HUES48 (cell line): Measurements from ENCODE around the gene CHD6.

ENCODE experiments used
- H3K27ac ChIP-seq: one replicate; pipeline ENCODE4 v1.7.0; 2013; ENCODE audit warnings: low read depth, low read length, inconsistent platforms
- H3K27me3 ChIP-seq: 2 replicates; pipeline ENCODE4 v1.6.1; 2013; ENCODE audit warnings: mild to moderate bottlenecking, low read length; ENCODE audit not compliant: control insufficient read depth, insufficient read depth
- H3K36me3 ChIP-seq: 2 replicates; pipeline ENCODE4 v1.6.1; 2013; ENCODE audit warnings: low read length; ENCODE audit not compliant: control insufficient read depth, insufficient read depth
- H3K4me1 ChIP-seq: 2 replicates; pipeline ENCODE4 v1.6.1; 2013; ENCODE audit warnings: mild to moderate bottlenecking, low read length; ENCODE audit not compliant: control insufficient read depth, insufficient read depth
- H3K4me3 ChIP-seq: 2 replicates; pipeline ENCODE4 v1.5.1; 2013; ENCODE audit warnings: mild to moderate bottlenecking, low read depth, low read length
- H3K9ac ChIP-seq: 2 replicates; pipeline ENCODE4 v1.6.1; 2013; ENCODE audit warnings: mild to moderate bottlenecking, low read depth, low read length, moderate library complexity
- H3K9me3 ChIP-seq: 2 replicates; pipeline ENCODE4 v1.6.1; 2013; ENCODE audit warnings: low read length; ENCODE audit not compliant: control insufficient read depth, insufficient read depth

Gene CHD6

GRCh38 chr20:41424011-41424410 is 194.2 kb downstream of the CHD6 start:
- Histone ChIP-seq H3K9me3 (no peaks in the 10 kb centered on the region), H3K9ac (no peak overlapping the region), H3K27me3 (no peaks in the 10 kb centered on the region), H3K4me1 (no peaks in the 10 kb centered on the region), H3K4me3 (no peak overlapping the region), H3K27ac (no peak overlapping the region), H3K36me3 (peaks cover 92% of the 10 kb centered on the region)

- H3K4me1 ChIP-seq, result no peaks in the 10 kb centered on the region
- H3K27me3 ChIP-seq, result no peaks in the 10 kb centered on the region
- no peaks in the 10 kb centered on the region for H3K9me3 ChIP-seq
- H3K36me3 ChIP-seq, result peaks cover 92% of the 10 kb centered on the region
- no peak overlapping the region for H3K4me3 ChIP-seq
- H3K9ac ChIP-seq, result no peak overlapping the region
- H3K27ac ChIP-seq, result no peak overlapping the region
These were observed 195.2 kb downstream of the CHD6 start for GRCh38 chr20:41422953-41423352.

- no peaks in the 10 kb centered on the region for H3K27me3 ChIP-seq
- H3K27ac ChIP-seq, result no peak overlapping the region
- peaks cover 95% of the 10 kb centered on the region for H3K36me3 ChIP-seq
- no peaks in the 10 kb centered on the region for H3K4me1 ChIP-seq
- no peaks in the 10 kb centered on the region for H3K9me3 ChIP-seq
- H3K9ac ChIP-seq, result no peak overlapping the region
- H3K4me3 ChIP-seq, result no peak overlapping the region
These were observed 199.4 kb downstream of the CHD6 start for GRCh38 chr20:41418739-41419293.

- Histone ChIP-seq H3K27ac (no peak overlapping the region), H3K36me3 (peaks cover 95% of the 10 kb centered on the region), H3K4me3 (no peak overlapping the region), H3K9me3 (no peaks in the 10 kb centered on the region), H3K27me3 (no peaks in the 10 kb centered on the region), H3K9ac (no peak overlapping the region), H3K4me1 (no peaks in the 10 kb centered on the region)
These were observed 200.1 kb downstream of the CHD6 start for GRCh38 chr20:41418031-41418430.

GRCh38 chr20:41415191-41415590 is 203.0 kb downstream of the CHD6 start:
- Histone ChIP-seq H3K27me3 (no peaks in the 10 kb centered on the region), H3K9me3 (no peaks in the 10 kb centered on the region), H3K36me3 (peaks cover 95% of the 10 kb centered on the region), H3K4me3 (no peak overlapping the region), H3K4me1 (no peaks in the 10 kb centered on the region), H3K9ac (no peak overlapping the region), H3K27ac (no peak overlapping the region)

- no peak overlapping the region for H3K9ac ChIP-seq
- no peaks in the 10 kb centered on the region for H3K27me3 ChIP-seq
- H3K4me3 ChIP-seq, result no peak overlapping the region
- H3K4me1 ChIP-seq, result no peaks in the 10 kb centered on the region
- H3K9me3 ChIP-seq, result no peaks in the 10 kb centered on the region
- no peak overlapping the region for H3K27ac ChIP-seq
- peaks cover 100% of the 10 kb centered on the region for H3K36me3 ChIP-seq
These were observed 205.0 kb downstream of the CHD6 start for GRCh38 chr20:41413169-41413568.

- no peak overlapping the region for H3K27ac ChIP-seq
- no peaks in the 10 kb centered on the region for H3K4me1 ChIP-seq
- no peak overlapping the region for H3K9ac ChIP-seq
- no peaks in the 10 kb centered on the region for H3K9me3 ChIP-seq
- no peak overlapping the region for H3K4me3 ChIP-seq
- H3K36me3 ChIP-seq, result peaks cover 100% of the 10 kb centered on the region
- H3K27me3 ChIP-seq, result no peaks in the 10 kb centered on the region
These were observed 205.7 kb downstream of the CHD6 start for GRCh38 chr20:41412324-41413120.

GRCh38 chr20:41411391-41411847 is 206.8 kb downstream of the CHD6 start:
- Histone ChIP-seq H3K4me3 (no peak overlapping the region), H3K36me3 (peaks cover 100% of the 10 kb centered on the region), H3K9ac (no peak overlapping the region), H3K4me1 (no peaks in the 10 kb centered on the region), H3K27me3 (no peaks in the 10 kb centered on the region), H3K9me3 (no peaks in the 10 kb centered on the region), H3K27ac (no peak overlapping the region)

GRCh38 chr20:41408986-41409385 is 209.2 kb downstream of the CHD6 start:
- H3K9me3 ChIP-seq, result no peaks in the 10 kb centered on the region
- H3K4me3 ChIP-seq, result no peak overlapping the region
- H3K36me3 ChIP-seq, result peaks cover 100% of the 10 kb centered on the region
- no peak overlapping the region for H3K9ac ChIP-seq
- H3K27ac ChIP-seq, result no peak overlapping the region
- no peaks in the 10 kb centered on the region for H3K27me3 ChIP-seq
- H3K4me1 ChIP-seq, result no peaks in the 10 kb centered on the region

GRCh38 chr20:41408156-41408794 is 209.9 kb downstream of the CHD6 start:
- H3K36me3 ChIP-seq, result peaks cover 99% of the 10 kb centered on the region
- H3K27me3 ChIP-seq, result no peaks in the 10 kb centered on the region
- H3K27ac ChIP-seq, result no peak overlapping the region
- no peak overlapping the region for H3K9ac ChIP-seq
- H3K9me3 ChIP-seq, result no peaks in the 10 kb centered on the region
- H3K4me1 ChIP-seq, result no peaks in the 10 kb centered on the region
- H3K4me3 ChIP-seq, result no peak overlapping the region

GRCh38 chr20:41407607-41408006 is 210.6 kb downstream of the CHD6 start:
- no peaks in the 10 kb centered on the region for H3K27me3 ChIP-seq
- peaks cover 96% of the 10 kb centered on the region for H3K36me3 ChIP-seq
- no peak overlapping the region for H3K4me3 ChIP-seq
- H3K4me1 ChIP-seq, result no peaks in the 10 kb centered on the region
- H3K9ac ChIP-seq, result no peak overlapping the region
- H3K27ac ChIP-seq, result no peak overlapping the region
- no peaks in the 10 kb centered on the region for H3K9me3 ChIP-seq
